ENCODE results near the gene ARL13A. TPM values are rescaled to one million over a fixed set of nuclear protein-coding genes. Genes with fewer than 3 reads are reported as not detected.

ARL13A gene
- not detected in 2 replicates for total RNA-seq

DNA sequence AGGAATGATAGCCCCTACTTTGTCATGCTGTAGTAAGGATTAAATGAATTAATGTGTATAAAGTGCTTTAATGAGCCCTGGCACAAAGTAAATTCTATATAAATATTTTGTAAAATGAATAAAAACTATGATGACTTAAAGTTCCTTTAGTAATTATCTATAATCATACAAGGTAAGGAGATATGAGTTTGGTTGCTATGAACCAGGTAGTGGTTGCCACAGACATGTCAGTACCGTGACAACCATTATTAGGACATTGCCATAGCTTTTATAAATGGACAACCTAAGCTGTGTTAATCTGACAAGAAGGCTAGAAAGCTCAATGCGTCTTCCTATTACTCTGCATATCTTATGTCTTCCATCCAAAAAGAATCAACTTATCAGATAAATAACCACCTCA is at the start of gene ARL13A:
Gene ARL13A, plus strand, starts transcription at position 301 of the 400 bp plus-strand sequence. CDS start 3,982 bp downstream, outside the sequence.

DNA sequence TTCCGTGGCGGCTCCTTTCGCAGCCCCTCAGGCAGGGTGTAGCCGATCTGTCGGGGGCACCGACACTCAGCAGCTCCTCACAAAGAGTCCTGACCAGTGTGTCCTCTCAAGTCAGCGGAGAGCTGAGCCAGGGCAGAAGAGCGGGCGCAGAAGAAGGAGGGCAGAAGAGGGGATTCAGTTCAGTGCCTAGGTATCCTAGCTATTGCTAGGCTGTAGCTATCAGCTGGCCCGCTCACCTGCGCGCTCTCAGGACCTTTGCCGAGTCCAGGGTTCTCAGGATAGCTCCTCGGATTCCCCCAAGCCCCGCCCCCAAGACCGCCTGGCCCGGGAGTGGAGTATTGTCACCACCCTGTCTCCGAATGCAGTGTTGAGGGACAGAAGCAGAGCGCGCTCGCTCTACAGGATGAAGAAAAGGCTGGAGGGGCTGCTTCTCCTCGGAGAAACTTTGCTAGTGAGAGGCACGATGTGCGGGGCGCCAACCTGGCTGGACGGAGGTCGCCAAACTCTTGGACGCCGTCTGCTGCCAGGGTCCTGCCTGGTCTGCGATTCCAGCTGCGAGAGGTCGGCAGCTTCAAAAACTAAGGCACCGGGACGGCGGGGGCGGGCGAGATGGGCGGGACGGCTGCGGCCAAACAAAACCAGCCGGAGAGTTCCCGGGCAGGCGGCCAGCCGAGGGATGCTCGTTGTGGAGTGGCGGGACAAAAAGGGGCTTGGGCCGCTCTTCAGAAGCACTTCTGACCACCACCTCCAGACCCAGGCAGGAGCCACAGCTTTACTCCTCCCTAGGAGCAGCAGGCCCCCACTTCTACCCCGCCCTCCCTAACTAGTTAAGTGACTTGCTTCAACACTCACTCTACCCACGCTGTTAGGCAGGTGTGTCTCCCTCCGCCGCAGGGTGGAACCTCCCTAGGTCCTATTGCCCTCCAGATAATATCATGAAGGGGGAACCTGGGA is 40.6 kb upstream of the ARL13A start, which contains the start of gene XKRX:
Gene XKRX, minus strand, starts transcription at position 258 of the 954 bp plus-strand sequence. CDS start 613 bp downstream, outside the sequence.

Other genes starting within 250 kb of the ARL13A start
- 23.9 and 26.8 TPM in 2 replicates for gene SYTL4, start 237.6 kb upstream of the ARL13A start, total RNA-seq
- 8.3 and 13.1 TPM in 2 replicates for gene CSTF2, start 149.3 kb upstream of the ARL13A start, total RNA-seq
- not detected in 2 replicates for gene NOX1, start 95.3 kb upstream of the ARL13A start, total RNA-seq
- not detected in 2 replicates for gene XKRX, start 40.8 kb upstream of the ARL13A start, total RNA-seq
- gene TRMT2B, start 82.4 kb downstream of the ARL13A start, total RNA-seq = 13.5 and 13.9 TPM in 2 replicates
- gene TMEM35A, start 109.2 kb downstream of the ARL13A start, total RNA-seq = 0.60 and 0.65 TPM in 2 replicates
- 4.6 and 5.2 TPM in 2 replicates for gene CENPI, start 128.5 kb downstream of the ARL13A start, total RNA-seq